GM18951 (cell line): ENCODE results near the gene PEF1.

ENCODE experiments used
- POLR2A ChIP-seq: IDR thresholded peaks from 4 replicates; pipeline ENCODE4 v1.6.1; 2011; ENCODE audit warnings: mild to moderate bottlenecking; ENCODE audit not compliant: insufficient read length, insufficient read depth; ENCODE audit errors: extremely low read depth
- in situ Hi-C: fragments of 300-500 bp; cut with MboI; formaldehyde crosslinking; loops from one replicate; pipeline ENCODE4 v1.12.0; 2022; ENCODE audit warnings: low sequenced_read_pairs, mixed read lengths, inconsistent platforms; ENCODE audit not compliant: unreplicated experiment

The PEF1 gene

GRCh38 chr1:31617218-31617915 lies 27.3 kb downstream of the PEF1 start, which contains the start of gene HCRTR1:
Gene HCRTR1, plus strand, starts transcription at chr1:31617689. Its CDS starts 1,504 bp downstream, at chr1:31619193.
- TF ChIP-seq POLR2A, result no peak
- in situ Hi-C loops, result loop anchor here (10.0 kb wide), 1 partner anchor 53 kb away; no protein-coding TSS in a partner anchor

DNA sequence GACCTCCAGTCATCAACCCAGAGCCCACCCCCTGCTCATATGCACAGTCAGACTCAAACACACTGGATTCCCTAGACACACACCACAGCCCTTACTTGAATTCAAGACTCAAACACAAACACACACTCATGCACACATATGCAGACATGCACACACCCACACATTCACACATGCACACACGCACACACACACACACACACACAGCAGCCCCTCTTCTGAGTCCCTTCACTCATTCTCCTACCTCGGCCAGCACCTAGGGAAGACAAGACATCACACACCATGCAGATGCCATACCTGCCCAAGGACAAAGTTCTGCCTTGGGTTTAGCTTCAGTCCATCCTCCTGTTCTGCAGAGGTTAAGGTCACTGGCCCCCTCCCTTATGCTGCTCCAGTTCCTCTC lies 28.7 kb downstream of the PEF1 start:
- in situ Hi-C loops, result loop anchor here (10.0 kb wide), 1 partner anchor 51 kb away; no protein-coding TSS in a partner anchor

DNA sequence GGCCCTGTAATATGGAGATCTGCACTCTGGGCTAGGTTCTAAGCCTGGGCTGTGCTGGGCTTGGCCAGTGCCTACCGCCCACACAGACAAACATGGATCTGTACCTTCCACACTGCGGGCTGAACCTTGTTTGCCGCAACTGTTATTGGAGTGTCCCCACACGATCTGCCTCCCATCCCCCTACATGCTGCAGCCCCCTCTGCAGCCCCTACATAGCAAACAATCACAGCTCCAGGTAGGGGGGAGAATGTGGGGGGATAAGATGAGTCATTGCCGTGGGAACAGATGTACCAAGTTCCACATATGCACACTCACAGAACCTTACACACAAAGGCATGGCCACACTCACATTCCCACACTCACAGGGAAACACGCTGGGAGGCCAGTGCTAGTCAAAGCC lies 29.3 kb downstream of the PEF1 start:
- in situ Hi-C loops, result loop anchor here (10.0 kb wide), 1 partner anchor 51 kb away; no protein-coding TSS in a partner anchor
- no peak for TF ChIP-seq POLR2A

More for the DNA sequence above, 28.7 kb downstream of the PEF1 start:
- no peak for TF ChIP-seq POLR2A

DNA sequence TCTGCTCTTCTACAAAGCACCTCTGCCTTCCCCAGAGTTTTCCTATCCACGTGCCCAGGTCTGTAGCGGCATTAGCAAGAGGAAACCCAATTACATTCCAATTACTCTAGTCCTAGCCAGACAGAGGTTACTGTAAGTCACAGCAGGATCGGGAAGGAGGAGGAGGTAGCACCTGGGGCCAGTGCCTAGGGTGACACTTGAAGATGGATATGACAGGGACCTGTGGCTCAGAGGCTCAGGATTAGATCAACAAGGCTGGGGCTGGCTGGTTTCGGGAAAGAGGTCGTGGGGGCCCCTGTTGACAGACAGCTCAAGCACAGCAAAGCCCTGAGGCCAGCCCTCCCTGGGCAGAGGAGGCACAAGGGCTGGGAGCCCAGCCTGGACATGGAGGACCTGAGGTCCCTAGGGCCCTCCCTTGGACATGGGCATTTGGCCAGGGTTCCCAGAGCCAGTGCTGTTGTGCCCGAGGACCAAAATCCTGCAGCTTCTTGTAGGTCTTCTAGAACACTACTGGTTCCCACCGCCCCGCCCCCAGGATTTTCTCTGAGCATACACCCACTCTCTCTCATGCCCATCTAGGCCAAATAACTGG lies 30.2 kb downstream of the PEF1 start:
- TF ChIP-seq POLR2A, result no peak
- in situ Hi-C loops, result loop anchor here (10.0 kb wide), 1 partner anchor 50 kb away; no protein-coding TSS in a partner anchor

GRCh38 chr1:31609514-31610118 lies 35.1 kb downstream of the PEF1 start:
- in situ Hi-C loops, result loop anchor here (10.0 kb wide), 1 partner anchor 45 kb away; no protein-coding TSS in a partner anchor

GRCh38 chr1:31607360-31607759 lies 37.3 kb downstream of the PEF1 start:
- in situ Hi-C loops, result no loop called here
- TF ChIP-seq POLR2A, result no peak

More at GRCh38 chr1:31609514-31610118, 35.1 kb downstream of the PEF1 start:
- no peak for TF ChIP-seq POLR2A

DNA sequence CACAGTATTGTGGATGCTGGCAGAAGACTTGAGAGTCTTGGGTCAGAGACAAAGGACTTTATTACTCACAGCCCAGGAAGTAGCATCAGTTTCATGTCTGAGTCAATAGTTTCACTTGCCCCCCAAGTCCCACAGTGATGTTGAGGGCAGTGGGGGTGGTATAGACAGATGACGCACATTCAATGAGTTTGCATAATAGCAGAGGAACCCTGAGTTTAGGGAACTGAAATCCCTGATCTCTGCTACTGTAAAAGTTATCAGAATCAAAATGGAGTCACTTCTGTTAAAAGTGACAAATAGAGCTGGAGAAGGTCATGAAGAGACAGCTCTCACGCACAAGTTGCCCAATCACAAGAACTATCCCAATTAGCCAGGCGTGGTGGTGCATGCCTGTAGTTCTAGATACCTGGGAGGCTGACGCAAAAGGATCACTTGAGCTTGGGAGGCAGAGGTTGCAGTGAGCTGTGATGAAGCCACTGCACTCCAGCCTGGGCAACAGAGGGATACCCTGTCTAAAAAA lies 38.7 kb downstream of the PEF1 start:
- in situ Hi-C loops, result no loop called here
- no peak for TF ChIP-seq POLR2A

DNA sequence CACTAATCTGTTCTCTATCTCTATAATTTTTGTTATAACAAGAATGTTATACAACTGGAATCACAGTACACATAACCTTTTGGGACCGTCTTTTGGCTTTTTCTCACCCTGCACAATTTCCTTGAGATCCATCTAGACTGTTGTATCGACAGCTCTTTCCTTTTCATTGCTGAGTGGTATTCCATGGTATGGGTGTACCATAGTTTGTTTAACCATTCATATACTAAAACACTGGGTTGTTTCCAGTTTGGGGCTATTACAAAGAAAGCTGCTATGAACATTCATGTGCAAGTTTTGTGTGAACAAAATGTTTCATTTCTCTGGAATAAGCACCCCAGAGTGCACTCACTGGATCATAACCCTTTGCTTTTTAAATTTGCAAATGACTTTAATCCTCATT lies 42.6 kb downstream of the PEF1 start:
- TF ChIP-seq POLR2A, result no peak
- in situ Hi-C loops, result no loop called here

- in situ Hi-C loops, result no loop called here
- TF ChIP-seq POLR2A, result no peak
Observed at GRCh38 chr1:31600641-31601040, 44.0 kb downstream of the PEF1 start.

- TF ChIP-seq POLR2A, result no peak
- in situ Hi-C loops, result no loop called here
Observed at GRCh38 chr1:31598980-31599379, 45.7 kb downstream of the PEF1 start.

DNA sequence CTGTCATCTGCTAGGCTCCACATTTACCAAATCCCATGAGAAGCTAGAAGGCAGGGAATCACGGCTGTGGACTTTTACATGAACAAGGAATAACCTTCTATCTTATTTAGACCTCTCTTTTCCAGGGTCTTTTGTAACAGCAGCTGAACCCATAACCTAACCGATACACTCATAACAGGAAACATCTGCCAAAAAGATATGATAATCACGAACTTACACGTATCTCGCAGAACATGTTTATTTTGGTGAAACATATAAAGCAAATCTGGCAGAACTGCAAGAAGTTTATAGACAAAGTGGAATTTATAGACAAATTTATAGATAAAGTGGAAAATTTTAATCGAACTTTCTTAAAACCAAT lies 48.0 kb downstream of the PEF1 start:
- in situ Hi-C loops, result no loop called here
- TF ChIP-seq POLR2A, result no peak

GRCh38 chr1:31595836-31596736 lies 48.6 kb downstream of the PEF1 start:
- in situ Hi-C loops, result no loop called here

More at GRCh38 chr1:31595836-31596736, 48.6 kb downstream of the PEF1 start:
- TF ChIP-seq POLR2A, result no peak
